GM21515 (cell line): ENCODE data around the gene HSD17B3.
"Not testable (repeated sequence)": the region's sequence is repeated elsewhere in the genome, so short reads cannot be mapped to it uniquely, and the experiment has no call there.

Experiments
- ATAC-seq: cut with Tn5 transposase; IDR thresholded peaks from one replicate; pipeline ENCODE4 v1.9.1; 2021; ENCODE audit not compliant: unreplicated experiment

Gene HSD17B3

DNA sequence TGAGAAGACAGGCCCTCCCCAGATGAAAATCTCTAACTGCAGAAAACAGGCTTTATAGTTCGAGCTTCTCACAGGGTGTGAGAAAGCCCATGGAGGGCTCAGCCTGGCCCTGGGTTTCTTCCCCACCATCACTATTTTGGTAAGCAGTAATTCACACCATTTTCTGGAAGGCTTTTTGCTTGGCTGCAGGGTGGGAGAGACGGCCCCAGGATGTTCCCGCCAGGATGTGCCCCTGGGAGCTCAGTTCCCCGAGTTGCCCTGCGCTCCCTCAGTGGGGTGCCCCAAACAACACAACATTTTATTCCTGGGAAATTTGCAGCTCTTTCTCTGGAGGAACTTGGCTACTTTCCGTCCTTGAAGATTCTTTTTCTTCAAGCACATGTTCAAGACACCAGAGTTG, 100.8 kb downstream of the HSD17B3 start:
- ATAC-seq, result no peak

GRCh38 chr9:96199006-96199405, 103.0 kb downstream of the HSD17B3 start:
- no peak for ATAC-seq

DNA sequence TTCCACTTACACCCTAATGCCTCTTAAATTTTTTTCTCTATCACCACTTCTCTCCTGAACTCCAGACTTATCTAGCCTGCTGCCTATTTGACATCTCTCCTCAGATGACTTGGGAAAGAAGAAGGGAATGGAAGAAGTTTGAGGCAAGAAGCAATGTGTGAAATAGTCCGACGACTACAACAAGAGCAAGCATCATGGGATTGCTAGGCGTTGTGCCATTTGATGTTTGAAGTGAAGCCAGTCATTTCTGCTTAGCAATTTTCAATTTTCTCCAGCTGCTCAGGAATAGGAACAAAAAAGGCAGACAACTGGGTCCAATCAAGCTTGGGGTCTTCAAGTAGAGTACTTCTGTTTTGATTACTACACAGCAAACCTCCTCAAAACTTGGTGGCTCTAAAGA, 106.4 kb downstream of the HSD17B3 start:
- no peak for ATAC-seq

- ATAC-seq, result no peak
Observed at GRCh38 chr9:96193236-96193755, 108.7 kb downstream of the HSD17B3 start.

DNA sequence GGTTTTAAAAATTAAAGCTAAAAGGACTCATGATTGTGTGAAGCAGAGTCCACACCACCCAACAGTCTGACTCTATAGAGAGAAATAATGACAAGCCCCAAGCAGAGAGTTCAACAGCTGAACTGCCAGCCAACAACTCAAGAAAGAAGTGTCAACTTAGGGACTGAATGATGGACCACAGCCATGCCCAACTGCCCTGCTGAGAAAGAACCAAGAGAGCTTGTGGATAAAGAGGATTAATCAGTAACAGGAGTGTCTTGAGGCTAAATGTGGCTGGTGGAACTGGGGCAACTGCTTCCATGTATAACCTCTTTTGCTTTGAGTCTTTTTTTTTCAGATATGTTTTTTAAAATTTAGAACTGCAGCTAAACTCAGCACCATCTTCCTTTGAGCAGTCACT, 109.3 kb downstream of the HSD17B3 start:
- no peak for ATAC-seq

- no peak for ATAC-seq
Observed at GRCh38 chr9:96189995-96190394, 112.0 kb downstream of the HSD17B3 start.

GRCh38 chr9:96189581-96189980, 112.4 kb downstream of the HSD17B3 start:
- ATAC-seq, result not testable (repeated sequence)

- no peak for ATAC-seq
Observed at GRCh38 chr9:96188571-96188970, 113.4 kb downstream of the HSD17B3 start.

GRCh38 chr9:96187151-96187555, 114.8 kb downstream of the HSD17B3 start:
- no peak for ATAC-seq

DNA sequence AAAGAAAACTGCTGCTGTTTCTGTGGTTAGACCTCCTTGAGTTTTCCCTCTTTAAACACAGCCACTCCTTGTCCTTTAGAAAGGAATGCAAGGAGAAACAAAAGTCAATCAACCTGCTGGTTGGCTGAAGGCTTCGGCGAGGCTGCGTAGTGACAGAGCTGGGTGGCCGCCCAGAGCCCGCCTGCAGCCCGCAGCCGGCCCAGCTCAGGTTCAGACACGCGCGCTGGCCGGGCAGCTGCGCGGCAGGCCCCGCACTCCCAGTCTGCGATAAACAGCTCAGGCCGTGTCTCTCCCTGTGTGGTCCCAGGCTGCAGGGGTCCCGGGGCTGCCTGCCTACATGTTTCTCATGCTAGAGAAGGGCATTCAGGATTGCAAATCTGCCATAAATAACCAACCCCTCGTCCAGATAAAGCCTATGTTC, 115.4 kb downstream of the HSD17B3 start:
- ATAC-seq, result no peak

DNA sequence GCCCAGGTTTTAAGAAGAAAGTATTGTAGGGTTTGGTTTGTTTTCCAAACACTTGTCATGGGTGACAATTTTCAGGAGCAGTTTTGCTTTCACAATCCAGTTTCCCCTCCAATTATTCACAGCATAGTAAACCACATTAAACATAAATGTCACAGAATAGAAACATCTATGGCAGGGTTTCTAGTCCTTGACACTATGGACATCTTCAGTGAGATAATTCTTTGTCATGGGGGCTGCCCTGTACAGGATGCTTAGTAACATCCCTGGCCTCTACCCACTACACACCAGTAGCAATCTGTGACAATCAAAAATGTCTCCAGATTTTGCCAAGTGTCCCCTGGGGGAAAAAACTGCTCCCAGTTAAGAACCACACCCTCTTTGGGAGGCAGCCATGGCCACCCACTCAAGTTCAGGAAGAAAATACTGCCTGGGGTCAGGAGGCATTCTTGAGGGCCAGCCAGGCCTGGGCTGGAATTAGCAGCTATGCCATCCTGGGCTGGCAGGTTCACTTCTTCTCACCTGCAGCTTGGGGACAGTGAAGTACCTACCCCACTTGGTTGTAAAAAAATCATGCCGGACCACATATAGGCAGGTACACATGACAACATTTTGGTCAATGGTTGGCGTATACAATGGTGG, 116.3 kb downstream of the HSD17B3 start:
- no peak for ATAC-seq
